GM12878 (cell line): ENCODE data around the gene ZNF429. TPM values are rescaled to one million over a fixed set of nuclear protein-coding genes. Genes with fewer than 3 reads are reported as not detected.

Experiments used
- ATAC-seq: fragments of 200-7000 bp; cut with Tn5 transposase; 3 replicates; pipeline ENCODE4 v1.9.1; 2020; ENCODE audit warnings: mild to moderate bottlenecking, moderate library complexity
- Bru-seq: library from RNA; stranded (reverse); fragments of 400-500 nt; gene quantifications from one replicate; lab custom pipeline; 2021; lab: Mats Ljungman, UMichigan
- BruChase-seq, 2 experiments: library from RNA; stranded (reverse); fragments of 400-500 nt; gene quantifications; one replicate each; lab custom pipeline; 2021; lab: Mats Ljungman, UMichigan
- BruUV-seq: library from RNA; stranded (reverse); fragments of 400-500 nt; replicated peaks from 2 replicates; lab custom pipeline; 2021; lab: Mats Ljungman, UMichigan
- CTCF ChIA-PET: fragments of 300-600 bp; sonication (Branson Sonifier 250); formaldehyde crosslinking; extraction: SDS; loops from one replicate; lab custom pipeline; 2021; ENCODE audit warnings: inconsistent platforms; lab: Yijun Ruan, JAX
- POLR2A ChIA-PET: fragments of 350-600 bp; formaldehyde crosslinking; extraction: SDS; loops from one replicate; lab custom pipeline; 2021; ENCODE audit warnings: inconsistent platforms; lab: Charles Lee
- RAD21 ChIA-PET: fragments of 300-600 bp; sonication (Branson Sonifier 250); formaldehyde crosslinking; loops from one replicate; lab custom pipeline; 2023; ENCODE audit warnings: antibody characterized with exemption; ENCODE audit not compliant: unreplicated experiment; lab: Charles Lee
- SMC1A ChIA-PET: fragments of 300-600 bp; sonication (Branson Sonifier 250); formaldehyde crosslinking; loops from one replicate; lab custom pipeline; 2023; ENCODE audit not compliant: unreplicated experiment, uncharacterized antibody; lab: Charles Lee
- DNase-seq: peaks from one replicate; pipeline ENCODE4 v3.0.0-alpha.2; 2011; ENCODE audit warnings: low read depth, low spot score
- FAIRE-seq: peaks from 3 replicates; lab custom pipeline; 2011; peaks lifted over from hg19 to GRCh38; lab: Jason Lieb, UNC
- H2AFZ ChIP-seq: 2 replicates; pipeline ENCODE4 v1.6.0; 2011; ENCODE audit warnings: low read depth, low read length, control low read depth; ENCODE audit not compliant: control insufficient read depth
- H3K27ac ChIP-seq: 2 replicates; pipeline ENCODE4 v1.5.1; 2011; ENCODE audit warnings: control low read depth; ENCODE audit not compliant: control insufficient read depth, insufficient read depth
- H3K27me3 ChIP-seq, 2 experiments: replicated peaks in 1 of 2; 2 replicates each; pipeline versions ENCODE4 v1.6.0 to v1.6.1; 2011; ENCODE audit warnings: low read length in 1 of 2; ENCODE audit not compliant: control insufficient read depth in 2 of 2, insufficient read depth in 2 of 2
- H3K36me3 ChIP-seq, 2 experiments: 2 replicates each; pipeline ENCODE4 v1.5.1; 2011; ENCODE audit warnings: low read length in 1 of 2; ENCODE audit not compliant: control insufficient read depth in 2 of 2, insufficient read depth in 2 of 2
- H3K4me1 ChIP-seq: 2 replicates; pipeline ENCODE4 v1.6.1; 2011; ENCODE audit warnings: mild to moderate bottlenecking, low read length, moderate library complexity, mixed read lengths; ENCODE audit not compliant: control insufficient read depth, insufficient read depth
- H3K4me2 ChIP-seq: 2 replicates; pipeline ENCODE4 v1.6.0; 2011; ENCODE audit warnings: control low read depth; ENCODE audit not compliant: control insufficient read depth, insufficient read depth
- H3K4me3 ChIP-seq: fragments of 200-600 bp; sonication (generic); 2 replicates; pipeline ENCODE4 v1.5.1; 2016
- H3K79me2 ChIP-seq: 2 replicates; pipeline ENCODE4 v1.6.0; 2011; ENCODE audit warnings: low read length; ENCODE audit not compliant: control insufficient read depth, insufficient read depth
- H3K9ac ChIP-seq: 2 replicates; pipeline ENCODE4 v1.8.0; 2011; ENCODE audit warnings: low read length, control low read depth, mixed read lengths; ENCODE audit not compliant: control insufficient read depth, insufficient read depth
- H3K9me3 ChIP-seq: replicated peaks from 3 replicates; pipeline ENCODE4 v1.5.1; 2011; ENCODE audit warnings: mild to moderate bottlenecking, low read length; ENCODE audit not compliant: control insufficient read depth, insufficient read depth
- H4K20me1 ChIP-seq: 2 replicates; pipeline ENCODE4 v1.6.0; 2011; ENCODE audit not compliant: control insufficient read depth, insufficient read depth
- CEBPB ChIP-seq, 2 experiments: fragments of 150-350 bp in 1 of 2; IDR thresholded peaks; 2 replicates each; pipeline ENCODE4 v1.6.1; 2012 to 2014; ENCODE audit warnings: low read depth in 2 of 2, low read length in 2 of 2, borderline replicate concordance in 1 of 2, inconsistent platforms in 1 of 2
- CREM ChIP-seq: IDR thresholded peaks from 2 replicates; pipeline ENCODE4 v1.6.1; 2014; ENCODE audit warnings: antibody characterized with exemption, low read depth
- FOS ChIP-seq: IDR thresholded peaks from 3 replicates; pipeline ENCODE4 v1.6.1; 2011; ENCODE audit warnings: borderline replicate concordance; ENCODE audit not compliant: insufficient read length; ENCODE audit errors: extremely low read depth
- GABPA ChIP-seq: IDR thresholded peaks from 2 replicates; pipeline ENCODE4 v1.6.1; 2014; ENCODE audit warnings: antibody characterized with exemption, low read depth, mild to moderate bottlenecking, inconsistent platforms
- HCFC1 ChIP-seq: fragments of 150-350 bp; IDR thresholded peaks from 2 replicates; pipeline ENCODE4 v1.6.1; 2014; ENCODE audit warnings: low read length
- PAX8 ChIP-seq: fragments of 450-650 bp; IDR thresholded peaks from 2 replicates; pipeline ENCODE4 v1.6.1; 2017; ENCODE audit warnings: mild to moderate bottlenecking, moderate library complexity
- SIX5 ChIP-seq: IDR thresholded peaks from 2 replicates; pipeline ENCODE4 v1.6.1; 2011; ENCODE audit warnings: mild to moderate bottlenecking, low read depth, low read length, moderate library complexity; ENCODE audit not compliant: severe bottlenecking
- SMAD1 ChIP-seq: fragments of 450-650 bp; IDR thresholded peaks from 2 replicates; pipeline ENCODE4 v1.6.1; 2018; ENCODE audit warnings: mild to moderate bottlenecking, low read depth; ENCODE audit not compliant: partially characterized antibody
- STAT3 ChIP-seq: IDR thresholded peaks from 2 replicates; pipeline ENCODE4 v1.6.1; 2011; ENCODE audit warnings: low read depth, low read length, improper control_type of control experiment
- WGBS: methylation state at CpG from one replicate; pipeline ENCODE4 v1.1.6; 2016; ENCODE audit warnings: low lambda C conversion rate; ENCODE audit not compliant: insufficient replicate concordance, insufficient coverage; ENCODE audit errors: missing lambda C conversion rate; 5-methylcytosine and 5-hydroxymethylcytosine counted together
- in situ Hi-C: fragments of 300-500 bp; cut with MboI; formaldehyde crosslinking; loops from 9 replicates; pipeline ENCODE4 v1.14.3; 2018; ENCODE audit warnings: mixed read lengths
- intact Hi-C: fragments of 100-400 bp; cut with micrococcal nuclease; formaldehyde crosslinking; loops from one replicate; pipeline ENCODE4 v1.14.2; 2022; ENCODE audit not compliant: unreplicated experiment
- long read RNA-seq, 2 experiments: library from polyadenylated mRNA; unstranded; transcript quantifications; one replicate each; pipeline ENCODE4 v2.0.0, GENCODE V29; 2019 to 2020
- polyA minus RNA-seq, 3 experiments: library from RNA; depleted of rRNA, polyadenylated mRNA; stranded (reverse); fragments of >200 nt; gene quantifications; 2 replicates each; pipeline ENCODE4 v1.2.3, GENCODE V29; 2011
- polyA plus RNA-seq, 11 experiments: library from polyadenylated mRNA; depleted of rRNA in 4 of 11; unstranded in 6 of 11; stranded (reverse) in 5 of 11; fragments of >200 nt; fragmentation: Nextera tagmentation in 4 of 11; fragmentation: Illumina TruSeq in 1 of 11; extraction: Ambion mirVana in 4 of 11; extraction: Trizol in 1 of 11; gene quantifications; 1 replicate in 1 of 11; 2 replicates in 10 of 11; pipeline versions ENCODE4 v1.2.1 to v1.2.3, GENCODE V29; 2011 to 2016; ENCODE audit warnings: inconsistent platforms in 2 of 11, missing spikeins in 2 of 11, low read depth in 1 of 11
- total RNA-seq, 4 experiments: library from RNA; depleted of rRNA in 3 of 4; stranded (reverse); fragments of >200 nt in 3 of 4; fragmentation: Illumina TruSeq in 1 of 4; extraction: Trizol in 1 of 4; gene quantifications; 2 replicates each; pipeline versions ENCODE4 v1.2.1 to v1.2.3, GENCODE V29; 2013 to 2021
- TF ChIP-seq, protein P1 (sequence below): IDR thresholded peaks from 2 replicates; pipeline ENCODE4 v1.6.1; 2011; ENCODE audit warnings: low read depth, mild to moderate bottlenecking, low read length, moderate library complexity, borderline replicate concordance; ENCODE audit errors: extremely low read depth
- TF ChIP-seq, protein P2 (sequence below): IDR thresholded peaks from 2 replicates; pipeline ENCODE4 v1.6.1; 2012; ENCODE audit warnings: low read depth, low read length, improper control_type of control experiment
- TF ChIP-seq, protein P3 (sequence below): IDR thresholded peaks from 2 replicates; pipeline ENCODE4 v1.6.1; 2011; ENCODE audit warnings: borderline replicate concordance, low read depth, mild to moderate bottlenecking, moderate library complexity, mixed read lengths, low read length; ENCODE audit not compliant: insufficient read depth; ENCODE audit errors: extremely low read length
- TF ChIP-seq, protein P4 (sequence below): fragments of 450-650 bp; IDR thresholded peaks from 2 replicates; pipeline ENCODE4 v1.6.1; 2018; ENCODE audit warnings: borderline replicate concordance, mild to moderate bottlenecking; ENCODE audit not compliant: partially characterized antibody

ZNF429 gene
- 4.2 and 7.5 TPM in 2 replicates for total RNA-seq (2013; cell fraction: nucleolus; rRNA removed)
- total RNA-seq (2014; rRNA removed), result 2.6 and 3.0 TPM in 2 replicates
- total RNA-seq (2014; rRNA removed; fragmentation: Illumina TruSeq; extraction: Trizol), result 2.8 and 3.1 TPM in 2 replicates
- 2.2 and 3.0 TPM in 2 replicates for total RNA-seq (2021)
- polyA plus RNA-seq (2011; ENCODE audit: low read depth), result 2.4 TPM
- 1.4 and 1.9 TPM in 2 replicates for polyA plus RNA-seq (2011; rRNA removed)
- polyA plus RNA-seq (2011; cell fraction: cytosol; rRNA removed), result 2.1 and 2.5 TPM in 2 replicates
- 2.3 and 3.0 TPM in 2 replicates for polyA plus RNA-seq (2011; cell fraction: nucleus; rRNA removed)
- polyA plus RNA-seq (2012), result 3.2 and 5.1 TPM in 2 replicates
- polyA plus RNA-seq (2014; fragmentation: Illumina TruSeq; extraction: Trizol), result 2.4 and 4.7 TPM in 2 replicates
- 1 to 10 TPM; 3.3 to 4.3 TPM for polyA plus RNA-seq (2014; fragmentation: Nextera tagmentation; extraction: Ambion mirVana)
- polyA plus RNA-seq (2014; rRNA removed), result 2.3 and 2.4 TPM in 2 replicates
- polyA plus RNA-seq (2016; fragmentation: Nextera tagmentation; extraction: Ambion mirVana), result 1 to 10 TPM; 2.8 to 2.9 TPM
- 2.6 and 7.9 TPM in 2 replicates for polyA minus RNA-seq (2011; rRNA and poly(A)+ RNA removed)
- polyA minus RNA-seq (2011; cell fraction: cytosol; rRNA and poly(A)+ RNA removed), result 1.7 TPM in 1 of 2 replicates, not detected in the other
- 5.8 and 10.8 TPM in 2 replicates for polyA minus RNA-seq (2011; cell fraction: nucleus; rRNA and poly(A)+ RNA removed)
- Bru-seq, nascent RNA, result percentile 33 among the genes with signal in this experiment
- percentile 29 among the genes with signal in this experiment for BruChase-seq, experiment 1, labeled RNA remaining after a 6-hour chase
- BruChase-seq, experiment 2, labeled RNA remaining after a 2-hour chase, result percentile 32 among the genes with signal in this experiment
- long read RNA-seq, experiment 1, partial matches to known transcripts, result 0 of 1 reads
- long read RNA-seq, experiment 1, other reads (novel, unspliced or antisense), result 1 of 1 reads
- long read RNA-seq, experiment 2, partial matches to known transcripts, result 0 of 1 reads
- long read RNA-seq, experiment 2, other reads (novel, unspliced or antisense), result 1 of 1 reads

- ChIA-PET POLR2A (interaction anchor here (0.6 to 0.8 kb wide), 2 partner anchors 109 to 1593 kb away, joined by 5 read pairs; partner anchors contain the start of gene ZNF493), CTCF (no interaction called here), RAD21 (interaction anchor here (0.7 kb wide), 1 partner anchor 109 kb away, joined by 4 read pairs; the partner anchor contains the start of gene ZNF493), SMC1A (interaction anchor here (0.7 to 1.7 kb wide), 3 partner anchors 14 to 176 kb away, joined by 3 to 5 read pairs (median 4); partner anchors contain the start of genes ZNF493 and ZNF708)
- peak; percentile 60 for DNase-seq
- H3K9me3 ChIP-seq, result peaks cover 3% of the 10 kb centered on the region; the same call in 2 of the 3 replicates
- H3K27ac ChIP-seq, result peak within 1 kb of the TSS; percentile 51
- in situ Hi-C loops (no loop called here), intact Hi-C loops (no loop called here)
- peak within 1 kb of the TSS; percentile 47 for H2AFZ ChIP-seq
- H3K4me1 ChIP-seq, result no peaks in the 10 kb centered on the region
- peak; percentile 94 for ATAC-seq
- no peaks in the 10 kb centered on the region for H4K20me1 ChIP-seq
- no peaks in the 10 kb centered on the region for H3K36me3 ChIP-seq
- H3K79me2 ChIP-seq, result no peaks in the 10 kb centered on the region
- no TSS peak for BruUV-seq
- peak; percentile 65 for FAIRE-seq
- H3K4me2 ChIP-seq, result no peak within 1 kb of the TSS; the same call in 1 of the 2 replicates
- H3K27me3 ChIP-seq, result no peaks in the 10 kb centered on the region
- peak within 1 kb of the TSS; percentile 52 for H3K9ac ChIP-seq
- H3K4me3 ChIP-seq, result peak within 1 kb of the TSS; percentile 98
- 0% methylated on average over 41 of the region's 43 CpGs for WGBS
- TF ChIP-seq, protein P1, sequence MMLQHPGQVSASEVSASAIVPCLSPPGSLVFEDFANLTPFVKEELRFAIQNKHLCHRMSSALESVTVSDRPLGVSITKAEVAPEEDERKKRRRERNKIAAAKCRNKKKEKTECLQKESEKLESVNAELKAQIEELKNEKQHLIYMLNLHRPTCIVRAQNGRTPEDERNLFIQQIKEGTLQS, result no peak
- TF ChIP-seq GABPA (0 out of 2 replicates have a peak, but pooled peaks have one; percentile 56), HCFC1 (no peak), CREM (peak; percentile 71), FOS (no peak), STAT3 (no peak), SIX5 (no peak), CEBPB (IDR thresholded peaks at IDR 0.05; ENCODE audit: borderline replicate concordance in 1 of 2, low read depth in 2 of 2, low read length in 2 of 2) (no peak; a peak in 1 of 4 replicates), PAX8 (no peak), SMAD1 (no peak)
- TF ChIP-seq, protein P2, sequence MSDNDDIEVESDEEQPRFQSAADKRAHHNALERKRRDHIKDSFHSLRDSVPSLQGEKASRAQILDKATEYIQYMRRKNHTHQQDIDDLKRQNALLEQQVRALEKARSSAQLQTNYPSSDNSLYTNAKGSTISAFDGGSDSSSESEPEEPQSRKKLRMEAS, result no peak
- TF ChIP-seq, protein P3, sequence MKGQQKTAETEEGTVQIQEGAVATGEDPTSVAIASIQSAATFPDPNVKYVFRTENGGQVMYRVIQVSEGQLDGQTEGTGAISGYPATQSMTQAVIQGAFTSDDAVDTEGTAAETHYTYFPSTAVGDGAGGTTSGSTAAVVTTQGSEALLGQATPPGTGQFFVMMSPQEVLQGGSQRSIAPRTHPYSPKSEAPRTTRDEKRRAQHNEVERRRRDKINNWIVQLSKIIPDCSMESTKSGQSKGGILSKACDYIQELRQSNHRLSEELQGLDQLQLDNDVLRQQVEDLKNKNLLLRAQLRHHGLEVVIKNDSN, result no peak
- TF ChIP-seq, protein P4, sequence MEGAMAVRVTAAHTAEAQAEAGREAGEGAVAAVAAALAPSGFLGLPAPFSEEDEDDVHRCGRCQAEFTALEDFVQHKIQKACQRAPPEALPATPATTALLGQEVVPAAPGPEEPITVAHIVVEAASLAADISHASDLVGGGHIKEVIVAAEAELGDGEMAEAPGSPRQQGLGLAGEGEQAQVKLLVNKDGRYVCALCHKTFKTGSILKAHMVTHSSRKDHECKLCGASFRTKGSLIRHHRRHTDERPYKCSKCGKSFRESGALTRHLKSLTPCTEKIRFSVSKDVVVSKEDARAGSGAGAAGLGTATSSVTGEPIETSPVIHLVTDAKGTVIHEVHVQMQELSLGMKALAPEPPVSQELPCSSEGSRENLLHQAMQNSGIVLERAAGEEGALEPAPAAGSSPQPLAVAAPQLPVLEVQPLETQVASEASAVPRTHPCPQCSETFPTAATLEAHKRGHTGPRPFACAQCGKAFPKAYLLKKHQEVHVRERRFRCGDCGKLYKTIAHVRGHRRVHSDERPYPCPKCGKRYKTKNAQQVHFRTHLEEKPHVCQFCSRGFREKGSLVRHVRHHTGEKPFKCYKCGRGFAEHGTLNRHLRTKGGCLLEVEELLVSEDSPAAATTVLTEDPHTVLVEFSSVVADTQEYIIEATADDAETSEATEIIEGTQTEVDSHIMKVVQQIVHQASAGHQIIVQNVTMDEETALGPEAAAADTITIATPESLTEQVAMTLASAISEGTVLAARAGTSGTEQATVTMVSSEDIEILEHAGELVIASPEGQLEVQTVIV, result no peak
These were observed at the start of gene ZNF429 for GRCh38 chr19:21505459-21506451. Gene ZNF429 (plus strand): TSS chr19:21505602. CDS start chr19:21505772, 170 bp downstream.
